Measurements from ENCODE around the gene TOR1A. TPM values are rescaled to one million over a fixed set of nuclear protein-coding genes. Genes with fewer than 3 reads are reported as not detected.

Gene TOR1A
- total RNA-seq, 4 donors from 2014 or later, result 29.7 to 46.4 (median 34.4) TPM

DNA sequence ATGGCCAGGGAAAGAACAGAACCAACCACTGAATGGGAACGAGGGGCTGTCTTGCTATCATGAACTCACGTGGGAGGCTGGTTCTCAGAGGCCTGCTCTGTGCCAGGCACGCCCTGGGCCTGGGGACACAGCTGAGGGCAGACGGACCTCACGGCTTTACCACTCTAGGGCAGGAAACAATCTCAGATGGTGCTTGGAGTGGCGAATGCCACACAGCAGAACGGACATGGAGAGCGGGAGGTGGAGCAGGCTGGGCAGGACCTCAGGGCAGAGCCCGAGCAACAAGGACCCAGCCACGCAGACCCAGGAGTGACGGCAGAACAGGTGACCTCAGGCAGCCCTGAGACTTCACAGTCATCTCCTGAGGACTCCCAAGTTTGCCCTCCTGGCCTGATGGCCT, 8.7 kb downstream of the TOR1A start:
- Histone ChIP-seq H3K36me3 (peaks cover 51 to 91% (median 80%) of the 10 kb centered on the region in 4 donors), H3K4me3 (no peak overlapping the region), H3K4me1 (no peaks in the 10 kb centered on the region), H3K27ac (replicated peaks in 1 of 4) (no peak overlapping the region), H3K27me3 (no peaks in the 10 kb centered on the region), H3K9me3 (no peaks in the 10 kb centered on the region)
- DNase-seq (ENCODE audit: extremely low spot score), result no peak
- intact Hi-C loops (cut with DNase I), result no loop called here
- no peak for TF ChIP-seq POLR2A (IDR thresholded peaks at IDR 0.05; ENCODE audit: low read depth)
- 81% methylated on average over 9 of the region's 11 CpGs for WGBS

DNA sequence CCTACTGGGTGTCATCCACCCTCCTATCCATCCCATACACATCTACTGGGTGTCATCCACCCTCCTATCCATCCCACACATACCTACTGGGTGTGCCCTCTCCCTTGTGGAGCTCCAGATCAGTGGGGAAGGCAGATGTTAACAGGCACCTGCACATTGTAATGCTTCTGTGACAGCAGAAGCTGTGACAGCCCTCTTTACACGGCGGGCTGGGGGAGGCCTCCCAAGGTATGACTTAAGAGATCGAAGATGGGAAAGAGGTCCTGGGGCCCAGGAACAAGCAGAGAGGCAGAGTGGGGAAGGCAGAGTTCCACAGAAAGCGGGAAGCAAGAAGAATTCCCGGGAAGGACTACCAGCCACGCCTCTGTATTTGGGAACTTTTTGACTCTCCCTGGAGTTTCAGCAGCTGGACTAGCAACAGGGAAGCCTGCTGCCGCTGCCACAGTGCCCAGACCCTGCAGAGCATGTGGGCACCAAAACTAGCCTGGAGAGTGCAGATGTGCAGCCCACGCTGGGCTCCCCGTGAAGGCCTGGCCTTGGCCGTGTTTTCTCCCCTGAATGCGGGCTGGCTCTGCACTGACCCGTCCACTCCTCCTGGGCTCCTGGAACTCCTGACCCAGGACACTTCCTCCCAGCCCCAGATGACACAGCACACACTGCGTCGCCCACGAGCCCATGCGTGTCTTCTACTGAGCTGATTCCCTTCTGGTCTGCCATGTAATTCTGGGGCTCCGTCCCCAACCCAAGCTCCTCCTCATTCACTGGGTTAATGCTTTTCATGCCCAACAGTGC, 9.3 kb downstream of the TOR1A start:
- no peak for TF ChIP-seq POLR2AphosphoS5 (IDR thresholded peaks at IDR 0.05)
- no peak for TF ChIP-seq EP300 (IDR thresholded peaks at IDR 0.05)
- TF ChIP-seq, protein P1, sequence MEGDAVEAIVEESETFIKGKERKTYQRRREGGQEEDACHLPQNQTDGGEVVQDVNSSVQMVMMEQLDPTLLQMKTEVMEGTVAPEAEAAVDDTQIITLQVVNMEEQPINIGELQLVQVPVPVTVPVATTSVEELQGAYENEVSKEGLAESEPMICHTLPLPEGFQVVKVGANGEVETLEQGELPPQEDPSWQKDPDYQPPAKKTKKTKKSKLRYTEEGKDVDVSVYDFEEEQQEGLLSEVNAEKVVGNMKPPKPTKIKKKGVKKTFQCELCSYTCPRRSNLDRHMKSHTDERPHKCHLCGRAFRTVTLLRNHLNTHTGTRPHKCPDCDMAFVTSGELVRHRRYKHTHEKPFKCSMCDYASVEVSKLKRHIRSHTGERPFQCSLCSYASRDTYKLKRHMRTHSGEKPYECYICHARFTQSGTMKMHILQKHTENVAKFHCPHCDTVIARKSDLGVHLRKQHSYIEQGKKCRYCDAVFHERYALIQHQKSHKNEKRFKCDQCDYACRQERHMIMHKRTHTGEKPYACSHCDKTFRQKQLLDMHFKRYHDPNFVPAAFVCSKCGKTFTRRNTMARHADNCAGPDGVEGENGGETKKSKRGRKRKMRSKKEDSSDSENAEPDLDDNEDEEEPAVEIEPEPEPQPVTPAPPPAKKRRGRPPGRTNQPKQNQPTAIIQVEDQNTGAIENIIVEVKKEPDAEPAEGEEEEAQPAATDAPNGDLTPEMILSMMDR (IDR thresholded peaks at IDR 0.05), result no peak
- no peak for TF ChIP-seq POLR2A (IDR thresholded peaks at IDR 0.05; ENCODE audit: low read depth)
- no peak overlapping the region for H3K27ac ChIP-seq (replicated peaks in 1 of 4)
- no peaks in the 10 kb centered on the region for H3K4me1 ChIP-seq
- 85% methylated on average over 17 of the region's 17 CpGs for WGBS
- H3K36me3 ChIP-seq, result peaks cover 50 to 92% (median 82%) of the 10 kb centered on the region in 4 donors
- H3K9me3 ChIP-seq, result no peaks in the 10 kb centered on the region
- intact Hi-C loops (cut with DNase I), result no loop called here
- no peak for DNase-seq (ENCODE audit: extremely low spot score)
- no peaks in the 10 kb centered on the region for H3K27me3 ChIP-seq
- H3K4me3 ChIP-seq, result no peak overlapping the region

DNA sequence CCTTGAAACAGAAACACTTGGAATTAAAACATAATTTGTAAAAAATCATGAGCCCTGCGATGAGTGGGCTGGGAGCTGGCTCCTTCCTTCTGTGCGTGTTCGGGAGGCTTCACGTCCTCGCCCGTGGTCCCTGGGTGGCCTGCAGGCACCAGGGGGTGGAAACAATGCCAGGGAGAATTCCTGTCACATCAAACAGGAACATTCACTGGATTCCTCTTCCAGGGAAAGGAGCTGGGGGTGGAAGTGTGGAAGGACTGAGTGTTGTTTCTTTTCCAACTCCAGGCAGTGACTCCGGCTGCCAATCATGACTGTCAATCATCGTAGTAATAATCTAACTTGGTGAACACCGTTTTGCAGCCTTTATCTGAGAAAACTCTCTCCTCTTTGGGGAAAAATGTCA, 10.3 kb downstream of the TOR1A start:
- WGBS, result 81% methylated on average over 9 of the region's 9 CpGs
- no peaks in the 10 kb centered on the region for H3K4me1 ChIP-seq
- H3K4me3 ChIP-seq, result no peak overlapping the region
- TF ChIP-seq POLR2AphosphoS5 (IDR thresholded peaks at IDR 0.05), result no peak
- H3K27me3 ChIP-seq, result no peaks in the 10 kb centered on the region
- intact Hi-C loops (cut with DNase I), result no loop called here
- DNase-seq (ENCODE audit: extremely low spot score), result no peak
- no peaks in the 10 kb centered on the region for H3K9me3 ChIP-seq
- H3K27ac ChIP-seq (replicated peaks in 1 of 4), result no peak overlapping the region
- H3K36me3 ChIP-seq, result peaks cover 46 to 92% (median 82%) of the 10 kb centered on the region in 4 donors

DNA sequence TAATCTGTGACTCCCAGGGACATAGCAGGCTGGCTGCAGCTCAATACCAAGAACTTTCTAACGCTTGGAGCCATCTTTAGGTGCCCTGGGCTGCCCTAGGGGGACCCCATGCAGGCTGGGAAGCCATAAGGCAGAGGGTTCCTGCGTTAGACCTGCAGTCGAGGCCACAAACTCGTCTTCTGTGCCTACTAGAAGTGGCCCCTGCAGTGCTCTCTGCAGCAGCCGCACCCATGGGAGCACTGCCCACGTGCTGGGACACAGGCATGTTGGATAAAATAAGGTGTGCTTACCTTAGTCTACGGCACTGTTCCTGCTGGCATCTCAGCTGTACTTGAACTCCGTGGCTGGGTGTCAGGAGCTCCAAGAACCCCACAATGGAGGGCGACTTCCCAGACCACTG, 11.6 kb downstream of the TOR1A start:
- DNase-seq (ENCODE audit: extremely low spot score), result no peak
- WGBS, result 97% methylated on average over 7 of the region's 9 CpGs
- H3K4me1 ChIP-seq, result no peaks in the 10 kb centered on the region
- no peak for TF ChIP-seq EP300 (IDR thresholded peaks at IDR 0.05)
- TF ChIP-seq POLR2AphosphoS5 (IDR thresholded peaks at IDR 0.05), result no peak
- TF ChIP-seq, protein P1 (IDR thresholded peaks at IDR 0.05), result no peak
- TF ChIP-seq POLR2A (IDR thresholded peaks at IDR 0.05; ENCODE audit: low read depth), result no peak
- intact Hi-C loops (cut with DNase I), result no loop called here
- H3K36me3 ChIP-seq, result peaks cover 37 to 89% (median 80%) of the 10 kb centered on the region in 4 donors
- H3K9me3 ChIP-seq, result no peaks in the 10 kb centered on the region
- H3K4me3 ChIP-seq, result no peak overlapping the region
- H3K27me3 ChIP-seq, result no peaks in the 10 kb centered on the region
- no peak overlapping the region for H3K27ac ChIP-seq (replicated peaks in 1 of 4)

DNA sequence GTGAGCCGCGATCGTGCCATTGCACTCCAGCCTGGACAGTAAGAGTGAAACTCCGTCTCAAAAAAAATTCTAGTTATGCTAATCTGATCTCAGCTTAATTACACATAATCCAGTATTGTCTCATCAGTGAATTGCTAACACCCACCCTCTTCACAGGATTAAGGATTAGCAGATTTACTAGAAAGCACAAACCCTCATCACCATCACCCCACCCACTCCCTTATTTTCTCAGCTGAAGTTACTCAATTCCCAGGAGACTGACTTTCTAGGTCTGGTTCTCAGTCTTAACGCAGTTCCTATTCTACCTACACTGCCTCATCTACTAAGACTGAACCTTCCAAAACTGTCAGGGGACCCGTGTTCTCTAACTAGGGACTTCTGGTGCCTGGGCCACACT, 12.0 kb downstream of the TOR1A start:
- 89% methylated on average over 6 of the region's 6 CpGs for WGBS

DNA sequence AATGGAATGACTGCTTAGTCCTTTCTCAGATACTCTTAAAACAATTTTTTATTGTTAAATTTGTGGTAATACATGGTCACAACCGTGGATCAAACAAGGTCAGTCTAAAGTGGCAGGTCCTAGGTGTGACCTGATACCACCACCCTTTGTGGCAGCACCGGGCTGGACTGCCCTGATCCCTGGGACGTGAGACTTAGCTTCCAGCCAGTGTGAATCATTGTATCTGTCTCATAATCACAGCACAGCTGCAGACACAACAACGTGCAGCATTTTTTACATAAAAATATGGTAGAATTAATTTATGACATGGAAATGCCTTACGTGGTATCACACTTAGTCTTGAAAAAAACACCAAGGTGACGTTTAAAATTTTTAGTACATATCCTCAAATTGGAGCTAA, 13.1 kb downstream of the TOR1A start:
- Histone ChIP-seq H3K36me3 (peaks cover 34 to 86% (median 73%) of the 10 kb centered on the region in 4 donors), H3K4me1 (peaks cover 0 to 9% (median under 1%) of the 10 kb centered on the region in 4 donors), H3K27ac (replicated peaks in 1 of 4) (no peak overlapping the region), H3K4me3 (no peak overlapping the region), H3K27me3 (no peaks in the 10 kb centered on the region), H3K9me3 (no peaks in the 10 kb centered on the region)
- no peak for DNase-seq (ENCODE audit: extremely low spot score)
- TF ChIP-seq, protein P1 (IDR thresholded peaks at IDR 0.05), result no peak
- TF ChIP-seq EP300 (IDR thresholded peaks at IDR 0.05), result no peak
- no peak for TF ChIP-seq POLR2AphosphoS5 (IDR thresholded peaks at IDR 0.05)
- no peak for TF ChIP-seq POLR2A (IDR thresholded peaks at IDR 0.05; ENCODE audit: low read depth)
- intact Hi-C loops (cut with DNase I), result no loop called here
- 81% methylated on average over 6 of the region's 6 CpGs for WGBS

More for the DNA sequence above, 12.0 kb downstream of the TOR1A start:
- H3K9me3 ChIP-seq, result no peaks in the 10 kb centered on the region
- peaks cover 38 to 89% (median 80%) of the 10 kb centered on the region in 4 donors for H3K36me3 ChIP-seq
- intact Hi-C loops (cut with DNase I), result no loop called here
- H3K4me1 ChIP-seq, result no peaks in the 10 kb centered on the region
- H3K4me3 ChIP-seq, result no peak overlapping the region
- no peak for TF ChIP-seq POLR2A (IDR thresholded peaks at IDR 0.05; ENCODE audit: low read depth)
- TF ChIP-seq POLR2AphosphoS5 (IDR thresholded peaks at IDR 0.05), result no peak
- no peaks in the 10 kb centered on the region for H3K27me3 ChIP-seq
- no peak for DNase-seq (ENCODE audit: extremely low spot score)
- no peak overlapping the region for H3K27ac ChIP-seq (replicated peaks in 1 of 4)
